IPS-18a (cell line): ENCODE results near the gene FBXL2.
"Not testable (repeated sequence)": the region's sequence is repeated elsewhere in the genome, so short reads cannot be mapped to it uniquely, and the experiment has no call there.

Source experiments
- H3K27ac ChIP-seq: one replicate; pipeline ENCODE4 v1.5.1; 2013; ENCODE audit warnings: low read length
- H3K27me3 ChIP-seq: one replicate; pipeline ENCODE4 v1.6.1; 2013; ENCODE audit warnings: mild to moderate bottlenecking, low read length; ENCODE audit not compliant: control insufficient read depth, insufficient read depth
- H3K36me3 ChIP-seq: one replicate; pipeline ENCODE4 v1.6.1; 2013; ENCODE audit warnings: low read depth, low read length; ENCODE audit not compliant: control insufficient read depth
- H3K4me1 ChIP-seq: one replicate; pipeline ENCODE4 v1.6.1; 2013; ENCODE audit warnings: low read depth, low read length; ENCODE audit not compliant: control insufficient read depth
- H3K4me3 ChIP-seq: one replicate; pipeline ENCODE4 v1.5.1; 2013; ENCODE audit warnings: low read length
- H3K9ac ChIP-seq: one replicate; pipeline ENCODE4 v1.6.1; 2013; ENCODE audit warnings: mild to moderate bottlenecking, low read length, moderate library complexity
- H3K9me3 ChIP-seq: one replicate; pipeline ENCODE4 v1.6.1; 2013; ENCODE audit warnings: low read depth, low read length; ENCODE audit not compliant: control insufficient read depth

The FBXL2 gene

GRCh38 chr3:33389908-33390307 lies 112.7 kb downstream of the FBXL2 start:
- H3K9me3 ChIP-seq = no peaks in the 10 kb centered on the region
- H3K27ac ChIP-seq = no peak overlapping the region
- H3K4me1 ChIP-seq = no peaks in the 10 kb centered on the region
- H3K9ac ChIP-seq = no peak overlapping the region
- no peaks in the 10 kb centered on the region for H3K27me3 ChIP-seq
- no peak overlapping the region for H3K4me3 ChIP-seq
- H3K36me3 ChIP-seq = peaks cover 70% of the 10 kb centered on the region

GRCh38 chr3:33391255-33391995 lies 114.2 kb downstream of the FBXL2 start:
- no peak overlapping the region for H3K9ac ChIP-seq
- H3K36me3 ChIP-seq = peaks cover 70% of the 10 kb centered on the region
- H3K4me3 ChIP-seq = no peak overlapping the region
- no peak overlapping the region for H3K27ac ChIP-seq
- H3K9me3 ChIP-seq = no peaks in the 10 kb centered on the region
- H3K27me3 ChIP-seq = no peaks in the 10 kb centered on the region
- no peaks in the 10 kb centered on the region for H3K4me1 ChIP-seq

GRCh38 chr3:33392144-33392543 lies 114.9 kb downstream of the FBXL2 start:
- Histone ChIP-seq H3K36me3 (peaks cover 76% of the 10 kb centered on the region), H3K27me3 (no peaks in the 10 kb centered on the region), H3K4me3 (no peak overlapping the region), H3K27ac (no peak overlapping the region), H3K9me3 (no peaks in the 10 kb centered on the region), H3K4me1 (no peaks in the 10 kb centered on the region), H3K9ac (no peak overlapping the region)

- no peaks in the 10 kb centered on the region for H3K9me3 ChIP-seq
- H3K27ac ChIP-seq = no peak overlapping the region
- H3K4me3 ChIP-seq = no peak overlapping the region
- H3K4me1 ChIP-seq = no peaks in the 10 kb centered on the region
- H3K36me3 ChIP-seq = peaks cover 82% of the 10 kb centered on the region
- H3K9ac ChIP-seq = no peak overlapping the region
- H3K27me3 ChIP-seq = no peaks in the 10 kb centered on the region
These were observed 115.5 kb downstream of the FBXL2 start for GRCh38 chr3:33392703-33393125.

- Histone ChIP-seq H3K9ac (no peak overlapping the region), H3K9me3 (no peaks in the 10 kb centered on the region), H3K27ac (no peak overlapping the region), H3K36me3 (peaks cover 88% of the 10 kb centered on the region), H3K4me1 (no peaks in the 10 kb centered on the region), H3K4me3 (no peak overlapping the region), H3K27me3 (no peaks in the 10 kb centered on the region)
These were observed 117.3 kb downstream of the FBXL2 start for GRCh38 chr3:33394403-33395054.

GRCh38 chr3:33395900-33396299 lies 118.7 kb downstream of the FBXL2 start:
- no peak overlapping the region for H3K4me3 ChIP-seq
- H3K36me3 ChIP-seq = peaks cover 88% of the 10 kb centered on the region
- H3K4me1 ChIP-seq = no peaks in the 10 kb centered on the region
- H3K9me3 ChIP-seq = no peaks in the 10 kb centered on the region
- H3K27me3 ChIP-seq = no peaks in the 10 kb centered on the region
- no peak overlapping the region for H3K27ac ChIP-seq
- no peak overlapping the region for H3K9ac ChIP-seq

GRCh38 chr3:33398410-33398809 lies 121.2 kb downstream of the FBXL2 start:
- H3K4me1 ChIP-seq = no peaks in the 10 kb centered on the region
- H3K9ac ChIP-seq = no peak overlapping the region
- H3K4me3 ChIP-seq = no peak overlapping the region
- peaks cover 88% of the 10 kb centered on the region for H3K36me3 ChIP-seq
- no peaks in the 10 kb centered on the region for H3K9me3 ChIP-seq
- H3K27ac ChIP-seq = no peak overlapping the region
- H3K27me3 ChIP-seq = no peaks in the 10 kb centered on the region

GRCh38 chr3:33401781-33402180 lies 124.5 kb downstream of the FBXL2 start:
- no peak overlapping the region for H3K9ac ChIP-seq
- no peak overlapping the region for H3K4me3 ChIP-seq
- no peaks in the 10 kb centered on the region for H3K4me1 ChIP-seq
- no peak overlapping the region for H3K27ac ChIP-seq
- H3K36me3 ChIP-seq = peaks cover 74% of the 10 kb centered on the region
- no peaks in the 10 kb centered on the region for H3K9me3 ChIP-seq
- no peaks in the 10 kb centered on the region for H3K27me3 ChIP-seq

GRCh38 chr3:33402936-33403335 lies 125.7 kb downstream of the FBXL2 start:
- Histone ChIP-seq H3K27me3 (no peaks in the 10 kb centered on the region), H3K4me1 (no peaks in the 10 kb centered on the region), H3K4me3 (no peak overlapping the region), H3K36me3 (peaks cover 74% of the 10 kb centered on the region), H3K27ac (no peak overlapping the region), H3K9me3 (no peaks in the 10 kb centered on the region), H3K9ac (no peak overlapping the region)

GRCh38 chr3:33403756-33404155 lies 126.5 kb downstream of the FBXL2 start:
- Histone ChIP-seq H3K36me3 (peaks cover 74% of the 10 kb centered on the region), H3K4me3 (no peak overlapping the region), H3K9me3 (no peaks in the 10 kb centered on the region), H3K27me3 (no peaks in the 10 kb centered on the region), H3K4me1 (no peaks in the 10 kb centered on the region), H3K27ac (no peak overlapping the region), H3K9ac (no peak overlapping the region)

- H3K9me3 ChIP-seq, H3K27ac ChIP-seq: not testable (repeated sequence)
- peaks cover 63% of the 10 kb centered on the region for H3K36me3 ChIP-seq
These were observed 133.6 kb downstream of the FBXL2 start for GRCh38 chr3:33410816-33411215.

More at GRCh38 chr3:33410816-33411215, 133.6 kb downstream of the FBXL2 start:
- H3K4me1 ChIP-seq, H3K4me3 ChIP-seq, H3K27me3 ChIP-seq, H3K9ac ChIP-seq: not testable (repeated sequence)
